Activated T-cell treated with anti-CD3 and anti-CD28 coated beads, Interleukin-2, amount 50 U/mL, for 72 hours (primary cell): ENCODE results near the gene CELSR3. TPM values are rescaled to one million over a fixed set of nuclear protein-coding genes. Genes with fewer than 3 reads are reported as not detected.

Experiments used
- ATAC-seq, 2 donors: fragments of 150-1000 bp; cut with Tn5 transposase; replicated peaks in 1 of 2; 2 replicates each; pipeline ENCODE4 v1.10.0; 2021; ENCODE audit warnings: moderate library complexity in 2 of 2, mild to moderate bottlenecking in 1 of 2
- DNase-seq, 2 donors: peaks; one replicate each; pipeline ENCODE4 v3.0.0; 2021 to 2022; ENCODE audit warnings: mixed read lengths in 1 of 2
- H3K27ac Mint-ChIP-seq: one replicate; pipeline ENCODE4 v1.8.0; 2022; ENCODE audit warnings: mild to moderate bottlenecking, moderate library complexity, mixed read lengths
- H3K27me3 Mint-ChIP-seq: one replicate; pipeline ENCODE4 v1.8.0; 2022; ENCODE audit warnings: low read depth, mixed read lengths
- H3K36me3 Mint-ChIP-seq, 2 donors: one replicate each; pipeline ENCODE4 v1.8.0; 2022; ENCODE audit warnings: mixed read lengths in 2 of 2, mild to moderate bottlenecking in 1 of 2; ENCODE audit not compliant: insufficient read depth in 2 of 2
- H3K4me1 Mint-ChIP-seq: one replicate; pipeline ENCODE4 v1.8.0; 2022; ENCODE audit warnings: low read depth, mixed read lengths
- H3K4me3 Mint-ChIP-seq, 2 donors: one replicate each; pipeline ENCODE4 v1.8.0; 2022; ENCODE audit warnings: mild to moderate bottlenecking in 2 of 2, mixed read lengths in 2 of 2, moderate library complexity in 2 of 2
- H3K9me3 Mint-ChIP-seq, 2 donors: one replicate each; pipeline ENCODE4 v1.8.0; 2022; ENCODE audit warnings: mixed read lengths in 2 of 2
- total RNA-seq, 2 donors: library from RNA; stranded (reverse); gene quantifications; one replicate each; pipeline ENCODE4 v1.2.3, GENCODE V29; 2022

Gene CELSR3
- total RNA-seq, 2 donors from 2014 or later = 14.2 to 17.4 TPM

DNA sequence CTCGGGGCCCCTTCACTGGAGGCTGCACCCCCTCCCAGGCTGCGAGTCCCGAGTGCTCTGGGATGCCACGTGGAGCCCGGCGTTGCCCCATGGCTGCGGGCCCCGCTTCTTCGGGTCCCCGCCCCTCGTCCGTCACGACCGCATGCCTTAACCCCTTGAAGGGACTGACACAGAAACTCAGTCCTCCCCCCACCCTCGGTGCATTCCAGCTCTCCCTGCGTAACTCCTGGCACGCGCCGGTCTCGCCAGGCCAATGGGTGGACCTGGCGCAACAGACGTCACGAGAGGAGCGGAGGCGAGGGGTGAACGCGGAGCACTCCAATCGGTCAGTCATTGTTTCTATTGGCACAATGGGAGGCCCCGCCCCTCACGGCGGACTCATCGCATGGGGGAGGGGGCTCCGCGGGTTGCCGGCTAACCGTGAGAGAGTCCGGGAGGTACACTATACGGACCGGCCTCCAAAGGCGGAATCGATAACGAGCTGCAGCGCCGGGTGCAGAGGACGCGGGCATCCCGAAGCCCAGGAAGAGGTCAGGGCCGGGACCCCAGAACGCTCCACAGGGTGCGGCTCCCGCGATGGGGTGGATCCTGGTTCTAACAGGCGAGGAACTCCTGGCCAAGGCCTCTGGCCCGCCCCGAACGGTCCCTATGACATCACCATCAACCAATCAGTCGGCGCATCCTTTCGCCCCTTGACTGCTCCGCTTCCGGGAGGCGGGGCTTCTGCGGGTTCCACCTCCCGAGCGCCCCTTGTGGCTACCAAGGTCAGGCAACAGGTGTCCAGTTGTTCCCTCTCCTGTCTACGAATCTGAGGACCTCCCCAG, 1.0 kb upstream of the CELSR3 start:
- H3K4me1 Mint-ChIP-seq = peaks cover 20% of the 10 kb centered on the region
- DNase-seq (peak; percentile 97), ATAC-seq (peak; percentile 88 to 91)
- no peaks in the 10 kb centered on the region for H3K9me3 Mint-ChIP-seq
- H3K4me3 Mint-ChIP-seq = peak overlapping the region; percentile 98 to 99
- peaks cover 31% of the 10 kb centered on the region for H3K27me3 Mint-ChIP-seq
- peaks cover 2 to 8% of the 10 kb centered on the region in 2 donors for H3K36me3 Mint-ChIP-seq
- H3K27ac Mint-ChIP-seq = peak overlapping the region; percentile 89

DNA sequence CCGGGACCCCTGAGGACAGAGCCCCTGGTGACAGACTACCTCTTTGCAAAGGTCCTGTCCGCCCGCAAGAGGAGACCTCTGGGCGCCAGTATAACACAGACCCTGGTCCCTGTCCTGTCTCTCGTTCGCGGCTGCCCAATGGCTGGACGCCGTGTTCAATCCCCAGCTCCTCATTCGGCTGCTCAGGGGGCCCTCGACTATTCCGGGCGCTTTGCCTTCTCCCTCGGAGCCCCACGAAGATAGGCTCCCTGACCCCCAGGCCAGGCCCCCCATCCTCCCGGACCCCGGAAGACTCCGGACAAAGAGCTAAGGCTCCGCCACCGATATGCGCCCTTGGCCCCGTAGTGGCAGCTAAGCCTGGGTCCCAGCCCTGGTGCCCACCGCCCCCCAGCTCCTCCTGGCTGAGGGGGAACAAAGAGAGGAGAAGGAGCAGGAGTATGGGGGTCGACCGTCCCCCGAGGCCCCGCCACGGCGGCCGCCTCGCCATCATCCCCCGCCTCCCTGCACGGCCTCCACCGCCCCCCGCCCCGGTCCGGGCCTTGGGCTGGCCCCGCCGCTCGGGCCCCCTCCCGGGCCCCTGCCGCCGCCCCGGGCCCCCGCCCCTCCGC, 437 bp downstream of the CELSR3 start:
- no peak overlapping the region for H3K27ac Mint-ChIP-seq
- H3K9me3 Mint-ChIP-seq = no peaks in the 10 kb centered on the region
- no peak for ATAC-seq

DNA sequence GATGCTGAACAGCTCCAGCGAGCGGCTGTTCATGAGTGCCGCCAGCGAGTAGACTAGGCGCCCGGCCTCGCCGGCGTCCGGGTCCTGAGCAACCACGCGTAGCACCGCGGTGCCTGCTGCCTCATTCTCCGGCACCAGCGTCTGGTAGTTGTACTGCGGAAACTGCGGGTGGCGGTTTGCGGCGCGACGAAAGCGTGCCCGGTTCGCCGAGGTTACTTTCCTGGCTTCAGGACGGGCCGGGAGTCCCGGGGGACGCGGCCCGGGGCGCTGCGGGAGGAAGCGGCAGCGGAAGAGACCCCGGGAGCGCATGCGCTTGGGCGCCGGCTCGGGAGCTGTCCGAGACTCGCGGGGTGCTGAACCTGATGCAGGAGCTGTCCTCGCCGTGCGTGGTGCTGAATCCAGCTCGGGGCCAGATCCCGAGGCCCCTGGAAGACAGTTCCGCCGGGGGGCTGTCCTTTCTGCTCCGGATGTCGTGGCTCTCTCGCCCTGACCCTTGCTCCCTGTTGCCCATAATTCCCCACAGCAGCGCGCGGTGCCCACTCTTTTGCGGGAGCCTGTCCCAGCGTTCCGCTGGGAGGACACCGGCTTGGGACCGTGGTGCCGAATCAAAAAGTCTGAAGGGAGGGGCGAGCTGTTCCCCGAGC, 1.1 kb downstream of the CELSR3 start:
- ATAC-seq = peak in 1 of 2 donors; percentile 5
- H3K4me1 Mint-ChIP-seq = peaks cover 27% of the 10 kb centered on the region
- H3K27ac Mint-ChIP-seq = no peak overlapping the region
- no peaks in the 10 kb centered on the region for H3K9me3 Mint-ChIP-seq
- H3K4me3 Mint-ChIP-seq = peak overlapping the region; percentile 73 to 75
- peaks cover 31% of the 10 kb centered on the region for H3K27me3 Mint-ChIP-seq
- H3K36me3 Mint-ChIP-seq = peaks cover 2 to 8% of the 10 kb centered on the region in 2 donors
- peak; percentile 77 to 84 for DNase-seq

More for the DNA sequence above, 437 bp downstream of the CELSR3 start:
- peaks cover 2 to 8% of the 10 kb centered on the region in 2 donors for H3K36me3 Mint-ChIP-seq
- H3K4me3 Mint-ChIP-seq = peak overlapping the region; percentile 75 to 99
- peaks cover 21% of the 10 kb centered on the region for H3K4me1 Mint-ChIP-seq
- H3K27me3 Mint-ChIP-seq = peaks cover 31% of the 10 kb centered on the region
- DNase-seq = peak in 1 of 2 donors; percentile 15

DNA sequence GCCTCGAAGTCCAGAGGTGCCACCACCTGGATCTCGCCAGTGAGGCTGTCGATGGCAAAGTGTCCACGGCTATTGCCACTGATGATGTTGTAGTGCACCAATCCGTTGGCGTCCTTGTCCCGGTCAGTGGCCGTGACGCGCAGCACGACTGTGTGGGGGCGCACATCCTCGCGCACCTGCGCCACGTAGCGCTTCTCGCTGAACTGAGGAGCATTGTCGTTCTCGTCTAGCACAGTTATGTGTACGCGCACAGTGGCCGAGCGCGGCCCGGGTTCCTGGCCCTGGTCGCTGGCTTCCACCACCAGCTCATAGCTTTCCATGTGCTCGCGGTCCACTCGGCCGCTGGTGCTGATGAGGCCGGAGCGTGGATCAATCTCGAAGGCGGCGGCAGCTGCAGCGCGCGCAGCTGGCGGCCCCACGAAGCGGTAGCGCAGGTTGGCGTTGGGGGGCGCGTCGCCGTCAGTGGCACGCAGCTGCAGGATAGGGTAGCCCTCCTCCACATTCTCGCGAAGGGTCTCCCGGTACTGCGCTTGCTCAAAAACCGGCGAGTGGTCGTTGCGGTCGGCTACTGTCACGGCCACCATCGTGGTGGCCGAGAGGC, 1.8 kb downstream of the CELSR3 start:
- no peak for ATAC-seq
- H3K27ac Mint-ChIP-seq = no peak overlapping the region
- peaks cover 29% of the 10 kb centered on the region for H3K4me1 Mint-ChIP-seq
- peaks cover 31% of the 10 kb centered on the region for H3K27me3 Mint-ChIP-seq
- H3K36me3 Mint-ChIP-seq = peaks cover 2 to 8% of the 10 kb centered on the region in 2 donors
- peak overlapping the region; percentile 61 to 73 for H3K4me3 Mint-ChIP-seq
- H3K9me3 Mint-ChIP-seq = no peaks in the 10 kb centered on the region
- DNase-seq = no peak

DNA sequence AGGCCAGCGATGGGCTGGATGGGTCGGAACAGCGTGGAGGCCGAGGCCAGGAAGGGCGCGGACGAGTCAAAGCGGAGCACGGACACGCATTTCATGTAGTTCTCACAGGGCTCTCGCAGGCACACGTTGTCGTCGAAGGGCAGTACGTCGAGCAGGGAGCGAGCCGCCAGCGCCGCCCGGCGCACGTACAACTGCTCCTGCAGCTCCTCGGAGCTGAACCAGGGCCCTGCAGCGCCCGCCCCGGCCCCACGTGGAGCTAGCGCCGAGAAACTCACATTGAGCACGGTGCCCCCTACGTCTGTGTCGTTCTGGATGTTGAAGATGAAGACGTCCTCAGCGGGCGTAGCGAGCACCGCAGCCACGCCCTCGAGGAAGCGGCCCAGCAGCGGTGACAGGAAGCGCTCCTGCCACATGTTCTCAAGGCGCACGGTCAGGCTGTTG, 5.8 kb downstream of the CELSR3 start:
- Mint-ChIP-seq H3K9me3 (no peaks in the 10 kb centered on the region), H3K27ac (no peak overlapping the region), H3K36me3 (peaks cover 0 to 3% of the 10 kb centered on the region in 2 donors), H3K27me3 (peaks cover 17% of the 10 kb centered on the region), H3K4me1 (peaks cover 14% of the 10 kb centered on the region), H3K4me3 (peak overlapping the region; percentile 87 to 91)
- DNase-seq (peak; percentile 43 to 48), ATAC-seq (peak; percentile 5 to 13)

DNA sequence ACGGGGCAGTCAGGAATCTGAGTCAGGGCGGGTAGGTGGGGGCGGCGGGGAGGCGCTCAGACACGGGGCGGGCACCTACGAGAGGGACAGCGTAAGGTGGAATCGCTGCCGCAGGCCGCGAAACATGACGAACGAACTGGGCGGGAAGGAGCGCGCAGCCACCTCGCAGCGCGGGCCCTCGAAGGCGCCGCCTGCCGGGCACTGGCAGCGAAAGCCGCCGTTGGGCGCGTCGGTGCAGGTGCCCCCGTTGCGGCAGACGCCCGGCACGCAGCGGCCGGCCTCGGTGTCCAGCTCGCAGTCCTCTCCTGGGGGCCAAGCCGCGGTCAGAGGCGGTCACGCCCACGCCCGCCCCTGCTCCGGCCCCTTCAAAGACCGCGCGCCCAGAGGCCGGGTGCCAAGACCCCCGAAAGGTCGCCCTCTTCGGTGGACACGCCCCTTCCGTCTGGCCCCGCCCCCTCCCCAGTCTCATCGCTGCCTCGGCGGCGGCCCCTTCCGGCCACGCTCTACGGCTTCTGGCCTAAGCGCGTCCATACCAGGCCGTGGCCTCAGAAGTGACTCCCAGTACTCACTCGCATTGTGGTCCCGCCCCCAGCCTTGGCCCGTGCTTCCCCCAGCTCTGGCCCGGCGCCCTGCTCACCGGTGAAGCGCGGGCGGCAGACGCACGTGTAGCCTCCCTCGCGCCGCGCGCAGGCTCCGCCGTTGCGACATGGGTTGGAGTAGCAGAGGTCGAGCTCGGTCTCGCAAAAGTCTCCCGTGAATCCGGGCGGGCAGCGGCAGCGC, 6.4 kb downstream of the CELSR3 start:
- DNase-seq (peak; percentile 92), ATAC-seq (peak; percentile 81)
- peaks cover 14% of the 10 kb centered on the region for H3K4me1 Mint-ChIP-seq
- peaks cover 0 to 3% of the 10 kb centered on the region in 2 donors for H3K36me3 Mint-ChIP-seq
- H3K9me3 Mint-ChIP-seq = no peaks in the 10 kb centered on the region
- peak overlapping the region; percentile 86 for H3K27ac Mint-ChIP-seq
- H3K27me3 Mint-ChIP-seq = peaks cover 11% of the 10 kb centered on the region
- peak overlapping the region; percentile 87 to 91 for H3K4me3 Mint-ChIP-seq

DNA sequence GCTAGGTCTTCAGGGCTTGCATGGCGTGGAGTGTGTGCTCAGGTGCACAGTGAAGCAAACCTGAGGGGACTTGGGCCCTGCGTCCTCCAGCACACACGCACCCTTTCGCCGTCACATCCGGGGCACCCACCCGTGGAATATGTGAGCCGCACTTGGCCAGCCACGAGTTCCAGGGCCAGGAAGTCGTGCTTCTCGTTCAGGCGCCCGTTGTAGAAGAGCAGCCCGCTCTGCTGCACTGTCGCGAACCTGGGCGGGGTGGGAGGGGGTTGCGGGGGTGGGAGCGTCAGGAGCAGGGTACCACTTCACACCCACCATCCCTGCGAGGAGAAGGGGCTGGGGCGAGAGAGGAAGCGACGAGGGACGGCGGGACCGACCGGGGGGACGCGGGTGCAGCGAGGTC, 7.1 kb downstream of the CELSR3 start:
- peaks cover 0 to 3% of the 10 kb centered on the region in 2 donors for H3K36me3 Mint-ChIP-seq
- peaks cover 14% of the 10 kb centered on the region for H3K4me1 Mint-ChIP-seq
- ATAC-seq (peak; percentile 28 to 46), DNase-seq (peak; percentile 68 to 73)
- peaks cover 8% of the 10 kb centered on the region for H3K27me3 Mint-ChIP-seq
- H3K27ac Mint-ChIP-seq = peak overlapping the region; percentile 86
- peak overlapping the region; percentile 87 to 91 for H3K4me3 Mint-ChIP-seq
- H3K9me3 Mint-ChIP-seq = no peaks in the 10 kb centered on the region

DNA sequence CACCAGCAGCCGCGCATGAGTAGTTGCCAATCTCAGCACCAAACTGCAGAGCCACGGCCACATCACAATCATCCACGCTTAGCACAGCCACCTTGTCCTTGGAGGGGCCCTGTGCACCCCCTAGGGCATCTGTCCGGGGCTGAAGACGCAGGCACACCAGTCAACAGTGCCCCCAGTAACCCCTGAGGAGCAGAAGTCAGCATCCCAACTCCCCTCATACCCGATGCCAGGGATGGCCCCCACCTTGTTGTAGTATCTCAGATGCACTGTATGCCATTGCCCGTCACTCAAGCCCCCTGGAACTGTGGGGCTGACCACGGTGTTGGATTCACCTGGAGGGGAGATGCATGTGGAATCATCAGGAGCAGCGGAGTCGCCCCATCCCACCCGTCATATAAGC, 7.6 kb downstream of the CELSR3 start:
- Mint-ChIP-seq H3K4me3 (peak overlapping the region; percentile 87 to 91), H3K27ac (peak overlapping the region; percentile 69), H3K27me3 (peaks cover 5% of the 10 kb centered on the region), H3K4me1 (peaks cover 14% of the 10 kb centered on the region), H3K36me3 (peaks cover 0 to 3% of the 10 kb centered on the region in 2 donors), H3K9me3 (no peaks in the 10 kb centered on the region)
- ATAC-seq = no peak
- DNase-seq = no peak

DNA sequence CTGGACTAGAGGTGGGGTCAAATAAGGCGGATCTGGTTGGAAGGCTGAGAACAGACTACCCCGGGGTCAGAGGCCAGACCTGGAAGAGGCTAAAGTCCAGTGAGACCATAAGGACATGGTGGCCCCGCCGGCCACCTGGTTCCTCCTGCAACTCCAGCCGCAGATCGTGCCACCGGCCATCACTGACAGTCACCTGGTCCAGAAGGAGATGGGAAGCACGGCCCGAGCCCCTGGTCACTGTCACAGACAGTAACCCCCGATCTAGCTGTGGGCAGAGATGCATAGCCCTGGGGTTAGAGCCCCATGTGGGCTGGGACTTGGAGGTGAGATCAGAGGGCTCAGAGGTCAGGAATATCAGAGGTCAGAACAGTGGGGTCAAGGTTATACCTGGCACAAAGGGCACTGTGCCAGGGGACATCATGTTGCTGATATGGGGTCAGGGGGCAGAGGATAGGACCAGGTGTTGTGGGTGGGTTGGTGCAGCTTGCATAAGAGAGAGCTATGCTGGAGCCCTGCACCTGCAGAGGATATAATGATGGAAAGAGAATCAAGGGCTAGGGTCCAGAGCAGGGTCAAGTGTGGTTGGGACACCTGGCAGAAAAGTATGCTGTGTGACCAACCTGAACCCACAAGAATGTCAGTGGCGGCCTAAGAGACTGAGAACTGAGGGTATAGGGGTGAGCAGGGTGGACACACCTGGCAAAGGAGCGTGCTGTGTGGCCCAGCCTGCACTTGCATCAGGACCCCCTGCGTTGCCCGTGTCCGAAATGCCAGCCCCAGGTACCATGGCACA, 9.6 kb downstream of the CELSR3 start:
- no peak for ATAC-seq
- Mint-ChIP-seq H3K27me3 (no peaks in the 10 kb centered on the region), H3K4me1 (peaks cover 14% of the 10 kb centered on the region), H3K36me3 (peaks cover 0 to 3% of the 10 kb centered on the region in 2 donors), H3K4me3 (no peak overlapping the region), H3K9me3 (no peaks in the 10 kb centered on the region), H3K27ac (no peak overlapping the region)
- DNase-seq = no peak

DNA sequence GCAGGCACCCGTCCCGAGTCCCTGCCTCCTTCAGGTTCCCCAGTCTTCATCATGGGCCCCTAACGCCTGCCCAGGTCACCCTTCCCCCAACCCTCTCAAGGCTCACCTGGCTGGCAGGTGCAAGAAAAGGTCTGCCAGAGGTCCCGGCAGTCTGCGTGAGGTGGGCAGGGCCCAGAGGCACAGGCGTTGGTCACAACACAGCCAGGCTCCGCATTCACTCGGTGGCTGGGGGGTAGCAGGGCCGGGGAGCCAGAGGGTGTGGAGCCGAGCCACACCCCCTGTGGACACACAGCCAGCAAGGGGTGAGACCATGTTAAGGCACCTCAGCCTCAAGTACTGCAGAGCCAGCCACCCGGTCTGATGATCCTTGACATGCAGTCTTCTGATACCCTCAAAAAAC, 10.9 kb downstream of the CELSR3 start:
- Mint-ChIP-seq H3K27ac (no peak overlapping the region), H3K27me3 (no peaks in the 10 kb centered on the region), H3K4me1 (peaks cover 9% of the 10 kb centered on the region), H3K4me3 (no peak overlapping the region), H3K36me3 (peaks cover 0 to 3% of the 10 kb centered on the region in 2 donors), H3K9me3 (no peaks in the 10 kb centered on the region)
- no peak for DNase-seq
- ATAC-seq = no peak

DNA sequence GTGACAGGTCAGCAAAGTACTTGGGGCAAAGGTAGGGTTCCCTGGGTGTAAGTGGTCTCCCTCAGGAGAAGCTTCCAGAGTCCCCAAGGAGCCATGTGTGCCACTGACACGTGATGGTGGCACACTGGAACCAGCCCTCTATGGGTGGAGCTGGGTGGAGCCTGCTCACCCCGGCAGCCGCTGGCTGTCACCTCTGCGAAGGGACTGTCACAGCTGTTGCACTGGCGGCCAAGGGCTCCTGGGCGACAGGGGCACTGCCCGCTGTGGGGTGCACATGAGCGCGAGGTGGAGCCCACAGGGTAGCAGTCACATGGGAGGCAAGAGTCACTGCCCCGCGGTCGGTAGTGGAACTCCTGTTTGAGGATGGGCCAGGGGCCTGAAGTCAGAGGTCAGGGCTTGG, 12.0 kb downstream of the CELSR3 start:
- Mint-ChIP-seq H3K27me3 (no peaks in the 10 kb centered on the region), H3K9me3 (no peaks in the 10 kb centered on the region), H3K4me3 (peak overlapping the region in 1 of 2 donors; percentile 29), H3K27ac (no peak overlapping the region), H3K36me3 (peaks cover 0 to 3% of the 10 kb centered on the region in 2 donors), H3K4me1 (peaks cover 5% of the 10 kb centered on the region)
- ATAC-seq = no peak
- no peak for DNase-seq
